GM18508 (cell line): Measurements from ENCODE around the gene ACTR1A.
"Not testable (repeated sequence)": the region's sequence is repeated elsewhere in the genome, so short reads cannot be mapped to it uniquely, and the experiment has no call there.

Experiments
- ATAC-seq: cut with Tn5 transposase; IDR thresholded peaks from one replicate; pipeline ENCODE4 v1.9.1; 2021; ENCODE audit warnings: moderate number of reproducible peaks; ENCODE audit not compliant: insufficient read depth, unreplicated experiment

Gene ACTR1A

GRCh38 chr10:102517553-102517952 lies 15.0 kb upstream of the ACTR1A start:
- ATAC-seq, result no peak

GRCh38 chr10:102515724-102516123 lies 13.2 kb upstream of the ACTR1A start:
- no peak for ATAC-seq

- no peak for ATAC-seq
Measured at GRCh38 chr10:102514487-102515311, 12.2 kb upstream of the ACTR1A start.

- peak; percentile 70 for ATAC-seq
Measured at GRCh38 chr10:102511583-102512274, 9.2 kb upstream of the ACTR1A start.

GRCh38 chr10:102509387-102509786 lies 6.9 kb upstream of the ACTR1A start:
- no peak for ATAC-seq

- ATAC-seq, result no peak
Measured at GRCh38 chr10:102508506-102508905, 6.0 kb upstream of the ACTR1A start.

DNA sequence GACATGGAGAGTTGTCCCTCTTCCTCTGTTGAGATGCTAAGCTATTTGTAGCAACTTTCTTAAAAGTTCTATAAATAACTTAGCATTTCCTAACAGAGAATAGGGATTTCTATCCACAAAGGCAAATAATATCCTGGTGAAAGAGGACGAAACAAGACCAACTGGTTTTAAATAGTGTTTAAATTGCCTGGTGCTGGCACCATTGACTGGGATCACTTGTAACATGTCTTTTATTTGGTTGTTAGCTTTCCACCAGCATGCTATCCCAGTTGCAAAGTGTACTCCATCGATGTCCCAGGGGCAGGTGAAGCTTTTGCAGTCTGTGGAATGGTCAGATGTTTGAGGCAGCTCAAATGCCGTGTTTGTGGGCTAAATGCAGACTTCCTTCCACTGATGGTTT lies 5.0 kb upstream of the ACTR1A start:
- no peak for ATAC-seq

DNA sequence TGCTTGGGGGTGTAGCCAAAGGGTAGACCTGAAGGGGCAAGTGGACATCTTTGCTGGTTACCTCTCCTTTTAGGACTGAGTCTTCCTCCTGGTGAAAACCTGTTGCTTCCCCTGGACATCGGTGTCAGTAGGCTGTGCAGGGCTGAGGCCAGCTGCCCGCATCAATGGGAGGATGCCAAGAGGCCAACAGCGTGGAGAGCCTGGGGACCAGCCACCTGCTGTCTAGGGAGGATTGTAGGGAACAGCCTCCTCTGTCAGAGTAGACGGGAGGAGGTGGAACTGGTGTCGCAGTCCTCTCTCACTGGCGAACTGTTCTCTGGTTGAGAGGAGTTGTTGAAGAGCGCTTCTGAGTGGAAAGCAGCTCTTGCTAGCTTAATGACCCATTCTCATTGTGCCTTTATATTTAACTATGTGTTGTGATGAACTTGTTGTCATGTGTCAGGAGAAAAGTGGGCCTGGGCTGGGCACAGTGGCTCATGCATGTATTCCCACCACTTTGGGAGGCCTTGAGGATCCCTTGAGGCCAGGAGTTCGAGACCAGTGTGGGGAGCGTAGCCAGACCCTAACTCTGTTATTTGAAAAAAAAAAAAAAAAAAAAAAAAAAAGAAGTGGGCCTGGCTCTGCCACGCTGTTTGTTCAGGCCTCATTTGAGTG lies 3.1 kb upstream of the ACTR1A start:
- ATAC-seq, result no peak

- no peak for ATAC-seq
Measured at GRCh38 chr10:102504976-102505300, 2.4 kb upstream of the ACTR1A start.

GRCh38 chr10:102504179-102504975 lies 1.9 kb upstream of the ACTR1A start:
- ATAC-seq, result no peak

GRCh38 chr10:102503264-102504178 lies 1.0 kb upstream of the ACTR1A start, which contains the start of gene SUFU:
TSS of gene SUFU (plus strand) at chr10:102503972. CDS start at chr10:102504153, 181 bp downstream.
- ATAC-seq, result peak; percentile 45

DNA sequence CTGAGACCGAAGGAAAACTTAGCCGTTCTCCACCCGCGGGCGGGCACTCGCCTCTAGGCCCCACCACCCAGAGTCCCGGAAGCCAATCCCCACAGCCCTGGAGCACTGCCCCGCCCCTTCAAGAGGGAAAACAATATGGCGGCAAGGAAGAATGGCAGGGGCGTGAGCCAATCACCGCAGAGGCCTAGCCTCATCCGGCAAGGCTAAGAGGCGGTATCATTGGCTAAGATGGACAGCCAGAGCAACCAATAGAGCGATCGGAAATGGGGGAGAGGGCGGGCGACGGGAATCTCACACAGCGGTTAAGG lies 529 bp downstream of the ACTR1A start:
- peak; percentile 55 for ATAC-seq

- no peak for ATAC-seq
Measured at GRCh38 chr10:102501201-102502028, 1.1 kb downstream of the ACTR1A start.

GRCh38 chr10:102500686-102501085 lies 1.8 kb downstream of the ACTR1A start:
- ATAC-seq, result not testable (repeated sequence)

DNA sequence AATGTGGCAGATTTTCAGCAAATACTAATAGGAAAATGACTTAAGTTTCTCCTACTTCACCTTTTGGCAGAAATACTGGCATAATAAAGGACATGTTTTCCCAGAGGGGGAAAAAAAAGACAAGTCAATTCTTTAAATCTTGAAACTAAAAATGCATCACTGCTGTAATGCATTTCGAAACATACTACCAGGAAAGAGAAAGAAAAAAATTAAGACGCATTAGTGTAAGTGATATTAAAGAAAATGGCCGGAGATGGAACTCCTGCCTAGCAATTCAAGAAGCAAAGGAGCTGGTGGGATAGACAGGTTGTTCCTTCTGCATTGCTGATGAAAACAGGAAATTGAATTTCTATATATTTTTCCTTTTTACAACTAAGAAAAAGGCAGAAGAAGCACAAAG lies 3.2 kb downstream of the ACTR1A start:
- no peak for ATAC-seq

GRCh38 chr10:102497545-102497944 lies 5.0 kb downstream of the ACTR1A start:
- ATAC-seq, result no peak

DNA sequence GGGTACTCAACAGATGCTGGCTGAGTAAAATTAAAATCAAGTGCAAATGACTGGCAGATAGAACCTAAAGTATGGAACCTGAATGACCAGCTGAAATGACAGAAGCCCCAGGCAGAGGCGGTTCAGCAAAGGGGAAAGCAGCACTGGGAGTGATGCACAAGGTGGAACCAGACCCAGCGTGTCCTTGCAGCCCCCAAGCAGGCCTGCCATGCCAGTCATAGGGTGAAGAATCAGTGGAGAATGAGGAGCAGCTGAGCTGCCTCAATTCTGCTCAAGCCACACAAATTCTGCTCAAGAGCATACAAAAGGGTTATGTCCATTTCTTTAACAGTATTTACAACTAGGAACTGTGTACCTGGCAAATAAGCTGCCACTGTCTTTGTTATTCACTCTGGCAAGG lies 8.7 kb downstream of the ACTR1A start:
- no peak for ATAC-seq

- ATAC-seq, result no peak
Measured at GRCh38 chr10:102492983-102493382, 9.5 kb downstream of the ACTR1A start.
